Keratinocyte (primary cell): ENCODE measurements around the gene C2CD3. TPM values are rescaled to one million over a fixed set of nuclear protein-coding genes. Genes with fewer than 3 reads are reported as not detected.

Experiments used
- DNase-seq: peaks from one replicate; pipeline ENCODE4 v3.0.0-alpha.2; 2011; ENCODE audit warnings: low read depth, missing footprints, low spot score
- FAIRE-seq: peaks from 2 replicates; lab custom pipeline; 2011; peaks lifted over from hg19 to GRCh38; lab: Jason Lieb, UNC
- H2AFZ ChIP-seq: 2 replicates; pipeline ENCODE4 v1.6.0; 2012; ENCODE audit warnings: low read length, control low read depth, inconsistent platforms; ENCODE audit not compliant: control insufficient read depth
- H3K27ac ChIP-seq: 2 replicates; pipeline ENCODE4 v1.5.1; 2011; ENCODE audit warnings: low read length; ENCODE audit not compliant: control insufficient read depth, insufficient read depth
- H3K27me3 ChIP-seq: 3 replicates; pipeline ENCODE4 v1.6.0; 2011; ENCODE audit warnings: low read length; ENCODE audit not compliant: control insufficient read depth, insufficient read depth; ENCODE audit errors: extremely low read depth
- H3K36me3 ChIP-seq, 2 experiments: 2 replicates in 1 of 2; 3 replicates in 1 of 2; pipeline ENCODE4 v1.5.1; 2011; ENCODE audit warnings: low read length in 2 of 2, mild to moderate bottlenecking in 1 of 2; ENCODE audit not compliant: control insufficient read depth in 2 of 2, insufficient read depth in 2 of 2; ENCODE audit errors: extremely low read depth in 1 of 2
- H3K4me1 ChIP-seq: 3 replicates; pipeline ENCODE4 v1.5.1; 2011; ENCODE audit warnings: low read length; ENCODE audit not compliant: control insufficient read depth, insufficient read depth; ENCODE audit errors: extremely low read depth
- H3K4me2 ChIP-seq: 3 replicates; pipeline ENCODE4 v1.6.0; 2011; ENCODE audit warnings: low read depth, low read length; ENCODE audit not compliant: control insufficient read depth, insufficient read depth; ENCODE audit errors: extremely low read depth
- H3K4me3 ChIP-seq, 3 experiments: fragments of 200-600 bp in 1 of 3; sonication (generic) in 1 of 3; 2 replicates in 2 of 3; 3 replicates in 1 of 3; pipeline ENCODE4 v1.5.1; 2011 to 2016; ENCODE audit warnings: low read length in 3 of 3, mild to moderate bottlenecking in 3 of 3, control low read depth in 2 of 3, inconsistent platforms in 1 of 3, low read depth in 1 of 3, mixed read lengths in 1 of 3, mixed run types in 1 of 3, moderate library complexity in 1 of 3; ENCODE audit not compliant: control insufficient read depth in 2 of 3, insufficient read depth in 2 of 3; ENCODE audit errors: extremely low read depth in 1 of 3
- H3K79me2 ChIP-seq: 2 replicates; pipeline ENCODE4 v1.6.0; 2012; ENCODE audit warnings: low read length; ENCODE audit not compliant: control insufficient read depth, insufficient read depth
- H3K9ac ChIP-seq: 3 replicates; pipeline ENCODE4 v1.6.0; 2011; ENCODE audit warnings: low read length; ENCODE audit not compliant: control insufficient read depth, insufficient read depth; ENCODE audit errors: extremely low read depth
- H3K9me1 ChIP-seq: 3 replicates; pipeline ENCODE4 v1.6.0; 2011; ENCODE audit warnings: low read length; ENCODE audit not compliant: control insufficient read depth, insufficient read depth; ENCODE audit errors: extremely low read depth
- H3K9me3 ChIP-seq: 2 replicates; pipeline ENCODE4 v1.5.1; 2012; ENCODE audit warnings: low read depth, low read length; ENCODE audit not compliant: control insufficient read depth
- H4K20me1 ChIP-seq: 3 replicates; pipeline ENCODE4 v1.6.0; 2011; ENCODE audit warnings: low read length; ENCODE audit not compliant: control insufficient read depth, insufficient read depth; ENCODE audit errors: extremely low read depth
- CTCF ChIP-seq, 3 experiments: IDR thresholded peaks in 1 of 3; conservative IDR thresholded peaks in 1 of 3; optimal IDR thresholded peaks in 1 of 3; 2 replicates in 2 of 3; 3 replicates in 1 of 3; pipeline versions ENCODE3 to v1.5.1; 2011; ENCODE audit warnings: low read length in 3 of 3, mild to moderate bottlenecking in 3 of 3, moderate library complexity in 2 of 3, control low read depth in 1 of 3, inconsistent platforms in 1 of 3; ENCODE audit not compliant: insufficient read depth in 2 of 3; ENCODE audit errors: extremely low read depth in 1 of 3
- EZH2 ChIP-seq: IDR thresholded peaks from one replicate; pipeline ENCODE4 v1.6.1; 2012; ENCODE audit warnings: inconsistent platforms, mild to moderate bottlenecking, low read length, moderate library complexity
- dilution Hi-C: fragments of 300-500 bp; cut with MboI; formaldehyde crosslinking; loops from one replicate; pipeline ENCODE4 v1.7.0; 2020; ENCODE audit warnings: low sequenced_read_pairs; ENCODE audit not compliant: extremely low pct_ligation_motif_present
- polyA plus RNA-seq, 5 experiments: library from polyadenylated mRNA; depleted of rRNA in 3 of 5; stranded (reverse) in 3 of 5; stranded (forward) in 1 of 5; unstranded in 1 of 5; fragments of >200 nt; gene quantifications; 1 replicate in 1 of 5; 2 replicates in 3 of 5; 3 replicates in 1 of 5; pipeline versions ENCODE4 v1.2.1 to v1.2.3, GENCODE V29; 2011 to 2012; ENCODE audit warnings: missing spikeins in 2 of 5, low read depth in 1 of 5, low replicate concordance in 1 of 5

Gene C2CD3
- polyA plus RNA-seq, 1 donor (not counting 4 experiments of a cell fraction or from before 2014, with no cell fraction given), result 9.8 TPM

- Histone ChIP-seq H3K79me2 (no peaks in the 10 kb centered on the region), H4K20me1 (no peaks in the 10 kb centered on the region), H3K36me3 (peaks cover 0 to 1% of the 10 kb centered on the region in 2 experiments), H3K9ac (no peak overlapping the region), H3K27me3 (no peaks in the 10 kb centered on the region), H3K4me3 (no peak overlapping the region), H3K4me1 (no peaks in the 10 kb centered on the region), H2AFZ (no peak overlapping the region), H3K9me3 (no peaks in the 10 kb centered on the region), H3K4me2 (no peak overlapping the region), H3K27ac (no peak overlapping the region), H3K9me1 (no peaks in the 10 kb centered on the region)
- no peak for TF ChIP-seq CTCF (optimal IDR thresholded peaks at IDR 0.05 in 1 of 3, IDR thresholded peaks at IDR 0.05 in 1 of 3, conservative IDR thresholded peaks at IDR 0.05 in 1 of 3; ENCODE audit: extremely low read depth in 1 of 3, insufficient read depth in 2 of 3, low read length in 3 of 3)
- no peak for TF ChIP-seq EZH2
- FAIRE-seq (no peak), DNase-seq (no peak)
- dilution Hi-C loops, result no loop called here
These were observed 161.6 kb downstream of the C2CD3 start for GRCh38 chr11:74009230-74009547.

GRCh38 chr11:74008373-74009229 is 162.2 kb downstream of the C2CD3 start, which contains the start of gene UCP3:
Gene UCP3, minus strand, starts transcription at chr11:74009085. Its CDS starts 2,043 bp downstream, at chr11:74007042.
- Histone ChIP-seq H3K9me3 (no peaks in the 10 kb centered on the region), H4K20me1 (no peaks in the 10 kb centered on the region), H2AFZ (no peak within 1 kb of the TSS), H3K9ac (no peak within 1 kb of the TSS), H3K36me3 (peaks cover 0 to 2% of the 10 kb centered on the region in 2 experiments), H3K4me3 (no peak within 1 kb of the TSS), H3K27me3 (no peaks in the 10 kb centered on the region), H3K9me1 (no peaks in the 10 kb centered on the region), H3K4me1 (no peaks in the 10 kb centered on the region), H3K79me2 (no peaks in the 10 kb centered on the region), H3K4me2 (no peak within 1 kb of the TSS), H3K27ac (no peak within 1 kb of the TSS)
- dilution Hi-C loops, result no loop called here
- DNase-seq (no peak), FAIRE-seq (no peak)
- TF ChIP-seq CTCF (optimal IDR thresholded peaks at IDR 0.05 in 1 of 3, IDR thresholded peaks at IDR 0.05 in 1 of 3, conservative IDR thresholded peaks at IDR 0.05 in 1 of 3; ENCODE audit: extremely low read depth in 1 of 3, insufficient read depth in 2 of 3, low read length in 3 of 3), result no peak
- TF ChIP-seq EZH2, result no peak
